OCI-LY3 (cell line): ENCODE results near the gene KCNE4.

Experiments
- CTCF ChIP-seq: fragments of 200-600, 300-600 bp; sonication (generic); IDR thresholded peaks from 2 replicates; pipeline ENCODE4 v1.5.1; 2014; ENCODE audit warnings: antibody characterized with exemption, low read length, low read depth
- EZH2phosphoT487 ChIP-seq: fragments of 200-600 bp; shearing (Covaris generic); IDR thresholded peaks from 2 replicates; pipeline ENCODE4 v1.6.1; 2018; ENCODE audit warnings: antibody characterized with exemption, mixed run types, low read depth

- TF ChIP-seq CTCF (no peak), EZH2phosphoT487 (no peak)
Measured at GRCh38 chr2:223076573-223076972, 24.6 kb downstream of the KCNE4 start.
